OCI-LY7 (cell line): ENCODE measurements around the gene CPNE5. TPM values are rescaled to one million over a fixed set of nuclear protein-coding genes. Genes with fewer than 3 reads are reported as not detected.

Experiments
- BruUV-seq: library from RNA; stranded (reverse); fragments of 400-500 nt; replicated peaks from 2 replicates; lab custom pipeline; 2021; lab: Mats Ljungman, UMichigan
- CTCF ChIA-PET: fragments of 300-600 bp; sonication (Branson Sonifier 250); formaldehyde crosslinking; loops from one replicate; lab custom pipeline; 2022; ENCODE audit warnings: antibody characterized with exemption; ENCODE audit not compliant: unreplicated experiment; lab: Charles Lee
- POLR2A ChIA-PET: fragments of 300-600 bp; sonication (Branson Sonifier 250); formaldehyde crosslinking; loops from one replicate; lab custom pipeline; 2022; ENCODE audit warnings: antibody characterized with exemption; lab: Charles Lee
- DNase-seq: peaks from one replicate; pipeline ENCODE4 v3.0.0-alpha.2; 2015; ENCODE audit warnings: low spot score
- H2AFZ ChIP-seq: fragments of 200-600 bp; sonication (generic), shearing (Covaris generic); 2 replicates; pipeline ENCODE4 v1.6.1; 2014; ENCODE audit warnings: mild to moderate bottlenecking, antibody characterized with exemption, low read length, moderate library complexity
- H3K27ac ChIP-seq: fragments of 200-600 bp; sonication (generic); 2 replicates; pipeline ENCODE4 v1.5.1; 2014; ENCODE audit warnings: mixed run types, low read depth, mild to moderate bottlenecking, moderate library complexity, low read length, inconsistent platforms; ENCODE audit not compliant: poor library complexity, severe bottlenecking
- H3K36me3 ChIP-seq: fragments of 200-600 bp; sonication (generic); 2 replicates; pipeline ENCODE4 v1.6.1; 2014; ENCODE audit warnings: mild to moderate bottlenecking, antibody characterized with exemption, low read length, moderate library complexity, mixed read lengths; ENCODE audit not compliant: insufficient read depth
- H3K4me1 ChIP-seq: fragments of 200-600 bp; sonication (generic); 2 replicates; pipeline ENCODE4 v1.5.1; 2014; ENCODE audit warnings: mild to moderate bottlenecking, low read length; ENCODE audit not compliant: insufficient read depth, poor library complexity, severe bottlenecking
- H3K4me2 ChIP-seq: fragments of 200-600 bp; sonication (generic); 2 replicates; pipeline ENCODE4 v1.6.1; 2014; ENCODE audit warnings: mild to moderate bottlenecking, low read length
- H3K4me3 ChIP-seq: fragments of 200-600 bp; sonication (generic); 2 replicates; pipeline ENCODE4 v1.5.1; 2014; ENCODE audit warnings: mild to moderate bottlenecking, low read depth, low read length; ENCODE audit not compliant: poor library complexity, severe bottlenecking
- H3K79me2 ChIP-seq: fragments of 200-600 bp; sonication (generic); 2 replicates; pipeline ENCODE4 v1.6.1; 2016; ENCODE audit warnings: low read depth, mild to moderate bottlenecking, low read length, moderate library complexity, mixed read lengths; ENCODE audit not compliant: insufficient read depth
- H3K9me2 ChIP-seq: fragments of 200-600 bp; sonication (generic); 2 replicates; pipeline ENCODE4 v1.6.1; 2016; ENCODE audit warnings: mild to moderate bottlenecking, low read length, mixed read lengths; ENCODE audit not compliant: insufficient read depth
- H3K9me3 ChIP-seq: fragments of 200-600 bp; sonication (generic); 2 replicates; pipeline ENCODE4 v1.6.1; 2014; ENCODE audit warnings: mild to moderate bottlenecking, mixed run types, low read length, mixed read lengths
- H4K20me1 ChIP-seq: fragments of 200-600 bp; sonication (generic); 2 replicates; pipeline ENCODE4 v1.6.1; 2014; ENCODE audit warnings: mild to moderate bottlenecking, antibody characterized with exemption, low read length, moderate library complexity, mixed read lengths; ENCODE audit not compliant: insufficient read depth
- CTCF ChIP-seq: fragments of 200-600 bp; sonication (generic); conservative IDR thresholded peaks from 2 replicates; pipeline ENCODE4 v1.5.1; 2014; ENCODE audit warnings: mild to moderate bottlenecking, antibody characterized with exemption, low read length, moderate library complexity, mixed read lengths
- EZH2phosphoT487 ChIP-seq: fragments of 200-600 bp; sonication (generic); IDR thresholded peaks from 2 replicates; pipeline ENCODE4 v1.6.1; 2018; ENCODE audit warnings: low read depth, borderline replicate concordance, mild to moderate bottlenecking, mixed run types, antibody characterized with exemption, low read length, moderate library complexity, mixed read lengths
- intact Hi-C: fragments of 100-400 bp; cut with micrococcal nuclease; formaldehyde crosslinking; loops from one replicate; pipeline ENCODE4 v1.10.0; 2022; ENCODE audit not compliant: unreplicated experiment
- total RNA-seq, 2 experiments: library from RNA; depleted of rRNA in 1 of 2; stranded (reverse); fragments of >200 nt in 1 of 2; shearing (Covaris generic) in 1 of 2; gene quantifications; 2 replicates each; pipeline ENCODE4 v1.2.3, GENCODE V29; 2014 to 2022

Gene CPNE5
- total RNA-seq, 2 experiments from 2014 or later, result 37.7 to 89.8 TPM

DNA sequence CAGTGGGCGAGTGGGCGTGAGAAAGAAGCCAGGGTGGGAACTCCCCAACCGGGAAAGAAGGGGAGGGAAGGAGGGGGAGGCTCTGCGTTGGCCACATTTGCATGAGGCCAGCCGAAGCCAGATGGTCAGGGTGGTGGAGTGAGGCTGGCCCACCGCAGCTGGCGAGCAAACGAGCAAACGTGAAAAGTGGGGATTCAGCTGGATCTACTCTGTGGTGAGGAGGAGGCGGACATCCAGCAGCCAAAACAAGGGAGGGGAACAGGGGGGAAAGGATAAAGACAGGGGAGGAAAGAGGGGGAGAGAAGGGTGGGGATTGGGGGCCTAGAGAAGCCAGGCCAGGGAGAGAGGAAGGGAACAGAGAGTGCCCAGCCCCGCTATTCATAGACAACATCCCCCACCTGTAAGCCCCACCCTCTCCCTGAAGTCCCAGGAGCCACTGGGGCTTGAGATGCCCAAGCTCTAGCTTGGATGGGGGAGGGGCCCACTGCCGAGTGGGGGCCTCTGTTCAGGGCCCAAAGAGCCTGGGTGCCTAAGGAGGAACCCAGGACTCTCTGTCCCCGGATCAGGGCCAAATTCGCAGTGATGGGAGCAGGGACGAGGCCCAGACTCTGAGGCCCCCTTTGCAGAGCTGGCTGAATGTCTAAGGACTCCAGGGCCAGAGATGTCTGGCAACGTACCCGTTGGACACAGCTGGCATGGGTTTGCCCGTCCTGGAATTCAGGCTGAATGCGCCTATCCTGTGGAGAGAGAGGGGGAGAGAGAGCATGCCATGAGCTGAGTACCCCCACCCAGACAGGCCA, 45.1 kb downstream of the CPNE5 start:
- POLR2A ChIA-PET, result interaction anchor here (0.6 kb wide), 1 partner anchor 10 kb away, joined by 5 read pairs; no protein-coding TSS in a partner anchor

GRCh38 chr6:36793296-36793912, 45.8 kb downstream of the CPNE5 start:
- no TSS peak for BruUV-seq
- POLR2A ChIA-PET, result interaction anchor here (0.6 kb wide), 1 partner anchor 9 kb away, joined by 5 read pairs; no protein-coding TSS in a partner anchor

More for the DNA sequence above, 45.1 kb downstream of the CPNE5 start:
- CTCF ChIA-PET, result no interaction called here
- TF ChIP-seq EZH2phosphoT487 (no peak), CTCF (no peak)
- no peak overlapping the region for H3K4me3 ChIP-seq
- no peaks in the 10 kb centered on the region for H3K9me3 ChIP-seq
- peak; percentile 28 for DNase-seq
- H3K27ac ChIP-seq, result no peak overlapping the region
- H3K36me3 ChIP-seq, result no peaks in the 10 kb centered on the region
- intact Hi-C loops, result no loop called here
- no peaks in the 10 kb centered on the region for H4K20me1 ChIP-seq
- H3K9me2 ChIP-seq, result no peaks in the 10 kb centered on the region
- peaks cover 16% of the 10 kb centered on the region for H3K4me1 ChIP-seq
- H2AFZ ChIP-seq, result peak overlapping the region; percentile 64; the same call in 1 of the 2 replicates
- no peaks in the 10 kb centered on the region for H3K79me2 ChIP-seq
- H3K4me2 ChIP-seq, result peak overlapping the region; percentile 24
- no TSS peak for BruUV-seq

More at GRCh38 chr6:36793296-36793912, 45.8 kb downstream of the CPNE5 start:
- 0 out of 2 replicates have a peak overlapping the region, but pooled peaks have one; percentile 24 for H3K4me2 ChIP-seq
- H3K9me2 ChIP-seq, result no peaks in the 10 kb centered on the region
- TF ChIP-seq EZH2phosphoT487 (no peak), CTCF (no peak)
- H2AFZ ChIP-seq, result peak overlapping the region; percentile 64; the same call in 1 of the 2 replicates
- H3K4me1 ChIP-seq, result peaks cover 16% of the 10 kb centered on the region
- CTCF ChIA-PET, result interaction anchor here (0.6 kb wide), 1 partner anchor 35 kb away, joined by 3 read pairs; no protein-coding TSS in a partner anchor
- intact Hi-C loops, result no loop called here
- no peak for DNase-seq
- no peak overlapping the region for H3K27ac ChIP-seq
- no peaks in the 10 kb centered on the region for H4K20me1 ChIP-seq
- H3K79me2 ChIP-seq, result no peaks in the 10 kb centered on the region
- no peak overlapping the region for H3K4me3 ChIP-seq
- H3K9me3 ChIP-seq, result no peaks in the 10 kb centered on the region
- no peaks in the 10 kb centered on the region for H3K36me3 ChIP-seq
